HG02798 (cell line): ENCODE data around the gene ZDHHC1.

Experiments
- ATAC-seq: cut with Tn5 transposase; IDR thresholded peaks from one replicate; pipeline ENCODE4 v1.9.1; 2021; ENCODE audit warnings: mild to moderate bottlenecking; ENCODE audit not compliant: unreplicated experiment, poor library complexity

ZDHHC1 gene

GRCh38 chr16:67413978-67414911 lies 2.0 kb downstream of the ZDHHC1 start:
- no peak for ATAC-seq

GRCh38 chr16:67412294-67412693 lies 4.0 kb downstream of the ZDHHC1 start:
- no peak for ATAC-seq

GRCh38 chr16:67411339-67411738 lies 4.9 kb downstream of the ZDHHC1 start:
- ATAC-seq, result no peak

- no peak for ATAC-seq
Measured at GRCh38 chr16:67409631-67410030, 6.6 kb downstream of the ZDHHC1 start.

- ATAC-seq, result no peak
Measured at GRCh38 chr16:67407788-67408452, 8.4 kb downstream of the ZDHHC1 start.

GRCh38 chr16:67407176-67407787 lies 9.0 kb downstream of the ZDHHC1 start:
- ATAC-seq, result no peak

- no peak for ATAC-seq
Measured at GRCh38 chr16:67406111-67406971, 9.9 kb downstream of the ZDHHC1 start.

- ATAC-seq, result no peak
Measured at GRCh38 chr16:67405336-67405735, 10.9 kb downstream of the ZDHHC1 start.

- no peak for ATAC-seq
Measured at GRCh38 chr16:67404740-67405226, 11.5 kb downstream of the ZDHHC1 start.

GRCh38 chr16:67403976-67404555 lies 12.2 kb downstream of the ZDHHC1 start:
- no peak for ATAC-seq

GRCh38 chr16:67400901-67401300 lies 15.4 kb downstream of the ZDHHC1 start:
- ATAC-seq, result no peak

- no peak for ATAC-seq
Measured at GRCh38 chr16:67399749-67400704, 16.2 kb downstream of the ZDHHC1 start.

- no peak for ATAC-seq
Measured at GRCh38 chr16:67399218-67399733, 17.0 kb downstream of the ZDHHC1 start.

GRCh38 chr16:67398546-67399217 lies 17.6 kb downstream of the ZDHHC1 start:
- ATAC-seq, result no peak

- ATAC-seq, result no peak
Measured at GRCh38 chr16:67397812-67398545, 18.3 kb downstream of the ZDHHC1 start.

- no peak for ATAC-seq
Measured at GRCh38 chr16:67397036-67397801, 19.1 kb downstream of the ZDHHC1 start.
